ENCODE measurements around the gene ADAMTSL3. TPM values are rescaled to one million over a fixed set of nuclear protein-coding genes. Genes with fewer than 3 reads are reported as not detected.

Gene ADAMTSL3
- total RNA-seq, 1 donor, result 0.72 TPM

DNA sequence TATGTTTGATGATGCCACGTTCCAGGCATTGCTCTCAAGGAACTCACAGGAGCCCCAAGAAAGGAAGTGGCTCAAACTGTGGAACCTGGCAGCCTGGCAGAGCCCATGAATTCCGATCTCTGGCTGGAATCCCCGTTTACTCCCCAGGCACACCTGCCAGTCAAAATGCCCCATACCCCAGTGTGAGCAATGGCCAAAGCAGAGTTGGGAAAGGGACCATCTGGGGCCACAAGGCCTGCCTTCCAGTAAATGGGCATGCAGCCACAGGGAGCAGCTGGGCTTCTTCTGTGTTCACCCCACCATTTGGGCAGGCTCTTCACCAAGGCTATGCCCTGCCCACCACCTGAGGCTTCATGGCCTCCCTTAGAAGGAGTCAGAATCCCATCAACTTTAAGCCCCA is 324.7 kb downstream of the ADAMTSL3 start:
- no peak overlapping the region for H3K4me3 ChIP-seq (ENCODE audit: insufficient read depth, low read length)
- no peak for DNase-seq (ENCODE audit: insufficient read length, low spot score, missing footprints)
- H2AFZ ChIP-seq (ENCODE audit: low read length), result no peak overlapping the region
- H3K4me1 ChIP-seq (ENCODE audit: insufficient read depth, low read length), result no peaks in the 10 kb centered on the region
- TF ChIP-seq, protein P1, sequence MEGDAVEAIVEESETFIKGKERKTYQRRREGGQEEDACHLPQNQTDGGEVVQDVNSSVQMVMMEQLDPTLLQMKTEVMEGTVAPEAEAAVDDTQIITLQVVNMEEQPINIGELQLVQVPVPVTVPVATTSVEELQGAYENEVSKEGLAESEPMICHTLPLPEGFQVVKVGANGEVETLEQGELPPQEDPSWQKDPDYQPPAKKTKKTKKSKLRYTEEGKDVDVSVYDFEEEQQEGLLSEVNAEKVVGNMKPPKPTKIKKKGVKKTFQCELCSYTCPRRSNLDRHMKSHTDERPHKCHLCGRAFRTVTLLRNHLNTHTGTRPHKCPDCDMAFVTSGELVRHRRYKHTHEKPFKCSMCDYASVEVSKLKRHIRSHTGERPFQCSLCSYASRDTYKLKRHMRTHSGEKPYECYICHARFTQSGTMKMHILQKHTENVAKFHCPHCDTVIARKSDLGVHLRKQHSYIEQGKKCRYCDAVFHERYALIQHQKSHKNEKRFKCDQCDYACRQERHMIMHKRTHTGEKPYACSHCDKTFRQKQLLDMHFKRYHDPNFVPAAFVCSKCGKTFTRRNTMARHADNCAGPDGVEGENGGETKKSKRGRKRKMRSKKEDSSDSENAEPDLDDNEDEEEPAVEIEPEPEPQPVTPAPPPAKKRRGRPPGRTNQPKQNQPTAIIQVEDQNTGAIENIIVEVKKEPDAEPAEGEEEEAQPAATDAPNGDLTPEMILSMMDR (IDR thresholded peaks at IDR 0.05; ENCODE audit: extremely low read depth, low read depth, low read length), result no peak
- H3K27ac ChIP-seq (ENCODE audit: low read depth, low read length), result no peak overlapping the region
- H3K36me3 ChIP-seq (ENCODE audit: insufficient read depth, low read length), result no peaks in the 10 kb centered on the region
- no peaks in the 10 kb centered on the region for H3K79me2 ChIP-seq (ENCODE audit: insufficient read depth, low read length)
- H3K9me3 ChIP-seq (ENCODE audit: low read depth, low read length), result no peaks in the 10 kb centered on the region
- H3K4me2 ChIP-seq (ENCODE audit: insufficient read depth, low read length), result no peak overlapping the region
- H3K27me3 ChIP-seq (ENCODE audit: insufficient read depth, low read length), result no peaks in the 10 kb centered on the region
- H4K20me1 ChIP-seq (ENCODE audit: insufficient read depth, low read length), result no peaks in the 10 kb centered on the region

DNA sequence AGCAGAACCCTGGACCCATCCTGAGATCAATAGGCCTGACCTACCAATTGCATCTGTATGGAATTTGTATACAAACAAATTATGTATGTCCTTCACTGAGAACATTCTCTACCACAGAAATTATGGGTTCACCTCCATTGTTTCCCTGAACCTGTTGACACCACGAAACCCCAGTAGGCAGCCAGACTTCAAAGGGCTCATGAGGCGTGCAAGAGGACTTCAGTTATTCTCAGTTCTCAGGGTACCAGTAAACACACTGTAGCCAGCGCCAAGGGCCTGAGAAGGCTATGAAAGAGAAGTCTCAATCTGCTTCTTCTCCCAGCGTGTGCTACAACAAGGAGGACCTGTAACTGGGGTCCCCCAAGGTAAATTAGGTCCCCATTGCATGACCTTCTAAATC is 326.7 kb downstream of the ADAMTSL3 start:
- Histone ChIP-seq H3K27ac (ENCODE audit: low read depth, low read length) (no peak overlapping the region), H3K4me2 (ENCODE audit: insufficient read depth, low read length) (no peak overlapping the region), H3K4me1 (ENCODE audit: insufficient read depth, low read length) (no peaks in the 10 kb centered on the region), H3K79me2 (ENCODE audit: insufficient read depth, low read length) (no peaks in the 10 kb centered on the region), H2AFZ (ENCODE audit: low read length) (no peak overlapping the region), H3K27me3 (ENCODE audit: insufficient read depth, low read length) (no peaks in the 10 kb centered on the region), H4K20me1 (ENCODE audit: insufficient read depth, low read length) (no peaks in the 10 kb centered on the region), H3K36me3 (ENCODE audit: insufficient read depth, low read length) (no peaks in the 10 kb centered on the region), H3K9me3 (ENCODE audit: low read depth, low read length) (no peaks in the 10 kb centered on the region), H3K4me3 (ENCODE audit: insufficient read depth, low read length) (no peak overlapping the region)
- no peak for DNase-seq (ENCODE audit: insufficient read length, low spot score, missing footprints)
- TF ChIP-seq, protein P1 (IDR thresholded peaks at IDR 0.05; ENCODE audit: extremely low read depth, low read depth, low read length), result no peak

DNA sequence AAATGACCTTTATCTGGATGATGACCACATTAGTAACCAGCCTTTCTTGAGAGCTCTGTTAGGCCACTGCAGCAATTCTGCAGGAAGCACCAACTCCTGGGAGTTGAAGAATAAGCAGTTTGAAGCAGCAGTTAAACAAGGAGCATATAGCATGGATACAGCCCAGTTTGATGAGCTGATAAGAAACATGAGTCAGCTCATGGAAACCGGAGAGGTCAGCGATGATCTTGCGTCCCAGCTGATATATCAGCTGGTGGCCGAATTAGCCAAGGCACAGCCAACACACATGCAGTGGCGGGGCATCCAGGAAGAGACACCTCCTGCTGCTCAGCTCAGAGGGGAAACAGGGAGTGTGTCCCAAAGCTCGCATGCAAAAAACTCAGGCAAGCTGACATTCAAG is 328.8 kb downstream of the ADAMTSL3 start:
- no peaks in the 10 kb centered on the region for H3K9me3 ChIP-seq (ENCODE audit: low read depth, low read length)

DNA sequence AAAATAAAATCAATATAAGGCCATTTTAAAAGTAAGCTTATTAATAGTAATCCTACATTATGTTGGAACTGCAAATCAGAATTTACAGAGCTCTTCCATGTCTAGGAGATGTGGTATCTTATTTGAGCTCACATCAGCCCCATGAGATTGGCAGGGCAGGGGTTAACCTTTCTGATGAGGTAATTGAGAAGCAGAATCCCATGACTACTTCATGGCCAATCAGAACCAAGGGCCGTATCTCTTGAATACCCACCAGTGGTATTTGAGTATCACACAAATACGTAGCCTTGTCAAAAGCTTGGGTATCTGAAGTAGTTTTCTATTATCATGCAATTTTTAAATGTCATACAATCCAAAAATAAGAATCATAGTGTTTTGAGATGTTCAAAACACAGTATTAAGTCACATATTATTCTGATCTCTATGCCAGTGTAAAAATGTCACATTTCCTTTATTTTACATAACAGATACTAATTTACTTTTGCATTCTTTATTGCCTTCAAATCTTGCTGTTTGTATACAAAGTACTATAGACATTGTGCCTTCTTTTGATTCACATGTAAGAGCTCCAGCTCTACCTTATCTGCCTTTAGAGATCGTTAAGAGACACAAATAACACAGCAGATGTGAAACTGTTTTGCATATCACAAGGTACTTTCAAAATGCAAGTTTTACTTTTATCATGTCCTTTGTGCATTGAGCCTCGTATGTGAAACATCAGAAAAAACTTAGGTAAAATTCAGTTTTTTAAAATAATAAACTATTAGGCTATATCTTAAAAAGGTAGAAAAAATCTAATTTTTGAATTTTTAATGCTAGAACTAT is 329.9 kb downstream of the ADAMTSL3 start:
- no peak overlapping the region for H3K4me3 ChIP-seq (ENCODE audit: insufficient read depth, low read length)
- no peak overlapping the region for H3K4me2 ChIP-seq (ENCODE audit: insufficient read depth, low read length)
- no peak overlapping the region for H2AFZ ChIP-seq (ENCODE audit: low read length)
- H3K79me2 ChIP-seq (ENCODE audit: insufficient read depth, low read length), result no peaks in the 10 kb centered on the region
- H3K4me1 ChIP-seq (ENCODE audit: insufficient read depth, low read length), result no peaks in the 10 kb centered on the region
- H3K27me3 ChIP-seq (ENCODE audit: insufficient read depth, low read length), result no peaks in the 10 kb centered on the region
- no peaks in the 10 kb centered on the region for H3K36me3 ChIP-seq (ENCODE audit: insufficient read depth, low read length)
- no peak for DNase-seq (ENCODE audit: insufficient read length, low spot score, missing footprints)
- TF ChIP-seq, protein P1 (IDR thresholded peaks at IDR 0.05; ENCODE audit: extremely low read depth, low read depth, low read length), result no peak
- H4K20me1 ChIP-seq (ENCODE audit: insufficient read depth, low read length), result no peaks in the 10 kb centered on the region
- H3K9me3 ChIP-seq (ENCODE audit: low read depth, low read length), result no peaks in the 10 kb centered on the region
- no peak overlapping the region for H3K27ac ChIP-seq (ENCODE audit: low read depth, low read length)

More for the DNA sequence above, 328.8 kb downstream of the ADAMTSL3 start:
- H3K4me1 ChIP-seq (ENCODE audit: insufficient read depth, low read length), result no peaks in the 10 kb centered on the region
- TF ChIP-seq, protein P1 (IDR thresholded peaks at IDR 0.05; ENCODE audit: extremely low read depth, low read depth, low read length), result no peak
- no peaks in the 10 kb centered on the region for H3K27me3 ChIP-seq (ENCODE audit: insufficient read depth, low read length)
- H3K79me2 ChIP-seq (ENCODE audit: insufficient read depth, low read length), result no peaks in the 10 kb centered on the region
- H3K27ac ChIP-seq (ENCODE audit: low read depth, low read length), result no peak overlapping the region
- no peak overlapping the region for H2AFZ ChIP-seq (ENCODE audit: low read length)
- no peak for DNase-seq (ENCODE audit: insufficient read length, low spot score, missing footprints)
- no peaks in the 10 kb centered on the region for H4K20me1 ChIP-seq (ENCODE audit: insufficient read depth, low read length)
- H3K4me3 ChIP-seq (ENCODE audit: insufficient read depth, low read length), result no peak overlapping the region
- H3K4me2 ChIP-seq (ENCODE audit: insufficient read depth, low read length), result no peak overlapping the region
- H3K36me3 ChIP-seq (ENCODE audit: insufficient read depth, low read length), result no peaks in the 10 kb centered on the region
